PC-3 (cell line): ENCODE results near the gene MCHR1.

Experiments used
- EZH2 ChIP-seq: fragments of 300-600 bp; sonication (generic); IDR thresholded peaks from one replicate; pipeline ENCODE4 v1.6.1; 2017; ENCODE audit warnings: antibody characterized with exemption, mild to moderate bottlenecking, low read length; ENCODE audit not compliant: unreplicated experiment
- EZH2phosphoT487 ChIP-seq: fragments of 300-600 bp; sonication (generic); IDR thresholded peaks from 2 replicates; pipeline ENCODE4 v1.6.1; 2018; ENCODE audit warnings: mild to moderate bottlenecking, antibody characterized with exemption, low read length, borderline replicate concordance
- TF ChIP-seq, protein P1 (sequence below): fragments of 300-600 bp; sonication (generic); conservative IDR thresholded peaks from 2 replicates; pipeline ENCODE4 v1.5.1; 2017; ENCODE audit warnings: antibody characterized with exemption, low read depth, mild to moderate bottlenecking, low read length

GRCh38 chr22:40674274-40674673, 5.0 kb upstream of the MCHR1 start:
- TF ChIP-seq, protein P1, sequence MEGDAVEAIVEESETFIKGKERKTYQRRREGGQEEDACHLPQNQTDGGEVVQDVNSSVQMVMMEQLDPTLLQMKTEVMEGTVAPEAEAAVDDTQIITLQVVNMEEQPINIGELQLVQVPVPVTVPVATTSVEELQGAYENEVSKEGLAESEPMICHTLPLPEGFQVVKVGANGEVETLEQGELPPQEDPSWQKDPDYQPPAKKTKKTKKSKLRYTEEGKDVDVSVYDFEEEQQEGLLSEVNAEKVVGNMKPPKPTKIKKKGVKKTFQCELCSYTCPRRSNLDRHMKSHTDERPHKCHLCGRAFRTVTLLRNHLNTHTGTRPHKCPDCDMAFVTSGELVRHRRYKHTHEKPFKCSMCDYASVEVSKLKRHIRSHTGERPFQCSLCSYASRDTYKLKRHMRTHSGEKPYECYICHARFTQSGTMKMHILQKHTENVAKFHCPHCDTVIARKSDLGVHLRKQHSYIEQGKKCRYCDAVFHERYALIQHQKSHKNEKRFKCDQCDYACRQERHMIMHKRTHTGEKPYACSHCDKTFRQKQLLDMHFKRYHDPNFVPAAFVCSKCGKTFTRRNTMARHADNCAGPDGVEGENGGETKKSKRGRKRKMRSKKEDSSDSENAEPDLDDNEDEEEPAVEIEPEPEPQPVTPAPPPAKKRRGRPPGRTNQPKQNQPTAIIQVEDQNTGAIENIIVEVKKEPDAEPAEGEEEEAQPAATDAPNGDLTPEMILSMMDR = no peak
- TF ChIP-seq EZH2 (no peak), EZH2phosphoT487 (no peak)
